SK-N-SH (cell line): ENCODE results near the gene SOCS2. TPM values are rescaled to one million over a fixed set of nuclear protein-coding genes. Genes with fewer than 3 reads are reported as not detected.
A peak's percentile ranks its signal among the peaks of the same experiment; 100 is the strongest.

ENCODE experiments used
- CTCF ChIA-PET: fragments of 300-600, 350-600 bp; formaldehyde crosslinking; extraction: SDS; loops from one replicate; lab custom pipeline; 2021; lab: Yijun Ruan, JAX
- POLR2A ChIA-PET: fragments of 350-600 bp; sonication (Branson Sonifier 250); formaldehyde crosslinking; extraction: SDS; loops from one replicate; lab custom pipeline; 2020; ENCODE audit warnings: antibody characterized with exemption, inconsistent platforms; lab: Yijun Ruan, JAX
- DNase-seq: peaks from one replicate; pipeline ENCODE4 v3.0.0; 2012
- H2AFZ ChIP-seq: fragments of 200-600 bp; sonication (generic); 2 replicates; pipeline ENCODE4 v1.8.1; 2016; ENCODE audit warnings: antibody characterized with exemption, mild to moderate bottlenecking, low read depth
- H3F3A ChIP-seq: fragments of 200-600 bp; sonication (generic); replicated peaks from 2 replicates; pipeline ENCODE3; 2016; ENCODE audit warnings: antibody characterized with exemption, mild to moderate bottlenecking; ENCODE audit not compliant: insufficient read depth
- H3K27ac ChIP-seq, 2 experiments: fragments of 200-500 bp in 1 of 2; fragments of 200-600 bp in 1 of 2; sonication (Bioruptor generic) in 1 of 2; sonication (generic), shearing (Covaris generic) in 1 of 2; 2 replicates each; pipeline versions ENCODE4 v1.5.1 to v1.6.1; 2014 to 2016; ENCODE audit warnings: low read depth in 2 of 2, inconsistent platforms in 1 of 2, low read length in 1 of 2, mild to moderate bottlenecking in 1 of 2, mixed read lengths in 1 of 2
- H3K27me3 ChIP-seq: fragments of 200-600 bp; sonication (generic), shearing (Covaris generic); 2 replicates; pipeline ENCODE4 v1.6.1; 2016; ENCODE audit warnings: mixed run types; ENCODE audit not compliant: insufficient read depth
- H3K36me3 ChIP-seq, 2 experiments: fragments of 200-500 bp in 1 of 2; fragments of 200-600 bp in 1 of 2; sonication (Bioruptor generic) in 1 of 2; sonication (generic) in 1 of 2; replicated peaks in 1 of 2; 2 replicates each; pipeline versions ENCODE3 to v1.5.1; 2014 to 2016; ENCODE audit warnings: low read length in 1 of 2, mild to moderate bottlenecking in 1 of 2; ENCODE audit not compliant: insufficient read depth in 2 of 2, control insufficient read depth in 1 of 2
- H3K4me1 ChIP-seq, 2 experiments: fragments of 200-500 bp in 1 of 2; fragments of 200-600 bp in 1 of 2; sonication (Bioruptor generic) in 1 of 2; sonication (generic), shearing (Covaris generic) in 1 of 2; 2 replicates each; pipeline versions ENCODE4 v1.5.1 to v1.6.1; 2014 to 2016; ENCODE audit warnings: low read depth in 1 of 2, low read length in 1 of 2, mixed run types in 1 of 2; ENCODE audit not compliant: insufficient read depth in 2 of 2, control insufficient read depth in 1 of 2
- H3K4me2 ChIP-seq: fragments of 200-600 bp; sonication (generic), shearing (Covaris generic); 2 replicates; pipeline ENCODE4 v1.6.1; 2017; ENCODE audit warnings: mixed run types
- H3K4me3 ChIP-seq, 2 experiments: fragments of 200-500 bp in 1 of 2; fragments of 200-600 bp in 1 of 2; sonication (Bioruptor generic) in 1 of 2; sonication (generic), shearing (Covaris generic) in 1 of 2; 2 replicates each; pipeline versions ENCODE4 v1.5.1 to v1.8.1; 2014 to 2016; ENCODE audit warnings: low read depth in 2 of 2, inconsistent platforms in 1 of 2, low read length in 1 of 2, mild to moderate bottlenecking in 1 of 2, mixed read lengths in 1 of 2, moderate library complexity in 1 of 2
- H3K79me2 ChIP-seq: fragments of 200-600 bp; sonication (generic); 2 replicates; pipeline ENCODE4 v1.8.1; 2017; ENCODE audit warnings: mild to moderate bottlenecking; ENCODE audit not compliant: insufficient read depth
- H3K9ac ChIP-seq: fragments of 200-600 bp; sonication (generic); 2 replicates; pipeline ENCODE4 v1.6.1; 2017; ENCODE audit warnings: mixed run types
- H3K9me2 ChIP-seq: fragments of 200-600 bp; sonication (generic); 2 replicates; pipeline ENCODE4 v1.6.1; 2017; ENCODE audit warnings: mixed run types
- H3K9me3 ChIP-seq: fragments of 200-600 bp; sonication (generic); 2 replicates; pipeline ENCODE4 v1.6.1; 2017; ENCODE audit warnings: mixed run types, mild to moderate bottlenecking, moderate library complexity
- H4K20me1 ChIP-seq: fragments of 200-600 bp; sonication (generic); 2 replicates; pipeline ENCODE4 v1.6.1; 2017; ENCODE audit warnings: mild to moderate bottlenecking, mixed run types; ENCODE audit not compliant: insufficient read depth
- EP300 ChIP-seq, 2 experiments: IDR thresholded peaks; 2 replicates each; pipeline versions ENCODE4 v1.4.0 to v1.6.1; 2012; ENCODE audit warnings: borderline replicate concordance in 1 of 2, low read depth in 1 of 2, low read length in 1 of 2
- FOSL2 ChIP-seq: IDR thresholded peaks from 2 replicates; pipeline ENCODE4 v1.4.0; 2012; ENCODE audit warnings: low read depth, mild to moderate bottlenecking, moderate library complexity, borderline replicate concordance
- GATA2 ChIP-seq: sonication (generic); formaldehyde crosslinking; IDR thresholded peaks from 2 replicates; pipeline ENCODE4 v1.5.0; 2020; ENCODE audit warnings: mild to moderate bottlenecking, missing genetic modification reagents
- JUND ChIP-seq: IDR thresholded peaks from 2 replicates; pipeline ENCODE4 v1.4.0; 2012
- MEF2A ChIP-seq: IDR thresholded peaks from 2 replicates; pipeline ENCODE4 v1.4.0; 2012; ENCODE audit warnings: low read depth, borderline replicate concordance
- NFIC ChIP-seq: IDR thresholded peaks from 2 replicates; pipeline ENCODE4 v1.4.0; 2012; ENCODE audit warnings: borderline replicate concordance
- NRF1 ChIP-seq: IDR thresholded peaks from 2 replicates; pipeline ENCODE4 v1.6.1; 2012; ENCODE audit warnings: low read depth, mild to moderate bottlenecking, low read length
- PBX3 ChIP-seq: IDR thresholded peaks from 2 replicates; pipeline ENCODE4; 2012
- POLR2AphosphoS5 ChIP-seq: IDR thresholded peaks from 2 replicates; pipeline ENCODE4 v1.6.1; 2012; ENCODE audit warnings: low read depth, low read length
- RXRA ChIP-seq: IDR thresholded peaks from 2 replicates; pipeline ENCODE4 v1.4.0; 2012; ENCODE audit warnings: low read depth, mild to moderate bottlenecking, borderline replicate concordance
- SIN3A ChIP-seq: IDR thresholded peaks from 2 replicates; pipeline ENCODE4 v1.6.1; 2012; ENCODE audit warnings: low read depth, mild to moderate bottlenecking, low read length, moderate library complexity, borderline replicate concordance
- SMC3 ChIP-seq: IDR thresholded peaks from 2 replicates; pipeline ENCODE4 v1.6.1; 2012; ENCODE audit warnings: low read depth, low read length, improper control_type of control experiment
- TCF12 ChIP-seq: IDR thresholded peaks from 2 replicates; pipeline ENCODE4 v1.4.0; 2012
- TEAD4 ChIP-seq: IDR thresholded peaks from 2 replicates; pipeline ENCODE4 v1.4.0; 2012; ENCODE audit warnings: mild to moderate bottlenecking, borderline replicate concordance; ENCODE audit not compliant: insufficient read depth
- YY1 ChIP-seq: IDR thresholded peaks from 2 replicates; pipeline ENCODE4 v1.4.0; 2012; ENCODE audit warnings: low read depth, mild to moderate bottlenecking
- WGBS: methylation state at CpG from one replicate; pipeline ENCODE4 v1.1.6; 2017; ENCODE audit warnings: low lambda C conversion rate; 5-methylcytosine and 5-hydroxymethylcytosine counted together
- polyA plus RNA-seq, 3 experiments: library from polyadenylated mRNA; depleted of rRNA; stranded (reverse); fragments of >200 nt; gene quantifications; 2 replicates each; pipeline ENCODE4 v1.2.3, GENCODE V29; 2012
- TF ChIP-seq, protein P1 (sequence below): IDR thresholded peaks from 2 replicates; pipeline ENCODE4 v1.4.0; 2012; ENCODE audit warnings: low read depth, borderline replicate concordance
- TF ChIP-seq, protein P2 (sequence below): IDR thresholded peaks from 2 replicates; pipeline ENCODE4 v1.6.1; 2012; ENCODE audit warnings: mild to moderate bottlenecking, low read depth, low read length, moderate library complexity

The SOCS2 gene
- polyA plus RNA-seq, 1 of the 3 experiments (the other 2 are of a cell fraction) = 24.1 TPM

DNA sequence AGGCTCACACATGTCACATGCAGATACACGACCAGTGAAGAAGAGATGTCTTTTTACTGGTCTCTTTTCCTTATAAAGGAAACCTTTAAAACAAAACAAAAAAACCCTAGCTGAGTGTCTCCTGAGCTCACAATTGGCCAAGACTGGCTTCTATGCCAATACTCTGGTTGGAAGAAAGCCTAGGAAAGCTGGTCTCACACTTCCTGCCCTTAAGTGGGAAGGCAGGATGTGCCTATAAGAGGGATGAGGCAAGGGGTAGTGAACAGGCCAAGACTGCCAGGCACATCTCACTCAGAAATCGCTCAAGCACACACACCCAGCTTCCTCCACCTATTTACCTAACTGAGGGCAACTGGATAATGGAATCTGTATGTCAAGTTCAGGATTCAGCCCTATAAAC is 50.0 kb downstream of the SOCS2 start:
- CTCF ChIA-PET = interaction anchor here (1.4 kb wide), 1 partner anchor 8 kb away, joined by 3 read pairs; no protein-coding TSS in a partner anchor
- H3K4me2 ChIP-seq = 0 out of 2 replicates have a peak overlapping the region, but pooled peaks have one; percentile 31
- H3K9ac ChIP-seq = no peak overlapping the region
- H2AFZ ChIP-seq = peak overlapping the region; percentile 40; the same call in 1 of the 2 replicates
- no peaks in the 10 kb centered on the region for H4K20me1 ChIP-seq
- no peak overlapping the region for H3K4me3 ChIP-seq
- WGBS = 88% methylated on average over 2 of the region's 2 CpGs
- H3K27ac ChIP-seq = peak overlapping the region in 1 of 2 experiments; percentile 68; a peak in 2 of 4 replicates
- no peaks in the 10 kb centered on the region for H3K36me3 ChIP-seq
- POLR2A ChIA-PET = no interaction called here
- H3F3A ChIP-seq = peaks cover 26% of the 10 kb centered on the region
- H3K4me1 ChIP-seq = peaks cover 0 to 20% of the 10 kb centered on the region in 2 experiments; a peak in 2 of 4 replicates
- H3K9me3 ChIP-seq = no peaks in the 10 kb centered on the region
- H3K79me2 ChIP-seq = no peaks in the 10 kb centered on the region
- TF ChIP-seq SMC3 (no peak), JUND (no peak), TCF12 (no peak), NFIC (no peak), YY1 (no peak)
- no peaks in the 10 kb centered on the region for H3K27me3 ChIP-seq
- H3K9me2 ChIP-seq = no peaks in the 10 kb centered on the region
- DNase-seq = no peak

DNA sequence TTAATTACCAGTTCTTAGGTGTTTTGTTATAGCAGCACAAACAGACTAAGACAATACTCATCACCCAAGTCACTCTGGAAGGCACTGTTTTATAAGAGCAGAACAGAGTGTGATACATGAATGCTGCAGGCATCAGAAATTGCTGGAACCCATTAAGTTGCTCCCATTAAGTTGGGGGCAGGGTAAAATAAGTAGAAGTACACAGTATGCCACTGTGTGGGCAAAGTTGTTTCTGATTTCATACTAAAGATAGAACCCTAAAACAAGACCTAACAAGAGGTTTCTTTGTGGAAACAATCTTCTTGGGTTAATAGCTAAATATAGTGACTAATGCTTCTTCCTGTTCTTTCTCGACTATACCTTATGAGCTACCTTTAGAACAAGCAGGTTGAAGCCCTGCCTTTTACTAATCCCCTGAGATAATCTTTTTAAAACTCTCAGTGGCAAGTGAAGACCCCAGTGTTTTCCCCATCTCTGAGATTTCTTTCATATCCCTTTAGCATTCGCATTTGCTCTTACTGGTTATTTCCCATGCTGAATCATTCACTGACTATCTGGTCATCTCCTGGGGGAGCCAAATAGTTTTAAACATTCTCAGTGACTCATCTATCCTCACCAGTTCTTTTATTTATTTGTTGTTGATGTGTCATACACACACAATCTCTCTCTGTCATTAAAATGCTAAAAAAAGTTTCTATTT is 52.3 kb downstream of the SOCS2 start:
- CTCF ChIA-PET = no interaction called here
- Histone ChIP-seq H3K4me2 (peak overlapping the region; percentile 9; the same call in 1 of the 2 replicates), H3K79me2 (no peaks in the 10 kb centered on the region), H3K4me1 (peaks cover 0 to 20% of the 10 kb centered on the region in 2 experiments; a peak in 2 of 4 replicates), H3K9me2 (no peaks in the 10 kb centered on the region), H3K9me3 (no peaks in the 10 kb centered on the region), H3K27me3 (no peaks in the 10 kb centered on the region), H3K36me3 (no peaks in the 10 kb centered on the region), H3F3A (peaks cover 26% of the 10 kb centered on the region), H4K20me1 (no peaks in the 10 kb centered on the region), H3K27ac (peak overlapping the region; percentile 48 to 98; a peak in 3 of 4 replicates), H3K4me3 (no peak overlapping the region; a peak in 1 of 4 replicates), H2AFZ (no peak overlapping the region), H3K9ac (peak overlapping the region; percentile 50)
- POLR2A ChIA-PET = no interaction called here
- DNase-seq = no peak
- TF ChIP-seq, protein P1, sequence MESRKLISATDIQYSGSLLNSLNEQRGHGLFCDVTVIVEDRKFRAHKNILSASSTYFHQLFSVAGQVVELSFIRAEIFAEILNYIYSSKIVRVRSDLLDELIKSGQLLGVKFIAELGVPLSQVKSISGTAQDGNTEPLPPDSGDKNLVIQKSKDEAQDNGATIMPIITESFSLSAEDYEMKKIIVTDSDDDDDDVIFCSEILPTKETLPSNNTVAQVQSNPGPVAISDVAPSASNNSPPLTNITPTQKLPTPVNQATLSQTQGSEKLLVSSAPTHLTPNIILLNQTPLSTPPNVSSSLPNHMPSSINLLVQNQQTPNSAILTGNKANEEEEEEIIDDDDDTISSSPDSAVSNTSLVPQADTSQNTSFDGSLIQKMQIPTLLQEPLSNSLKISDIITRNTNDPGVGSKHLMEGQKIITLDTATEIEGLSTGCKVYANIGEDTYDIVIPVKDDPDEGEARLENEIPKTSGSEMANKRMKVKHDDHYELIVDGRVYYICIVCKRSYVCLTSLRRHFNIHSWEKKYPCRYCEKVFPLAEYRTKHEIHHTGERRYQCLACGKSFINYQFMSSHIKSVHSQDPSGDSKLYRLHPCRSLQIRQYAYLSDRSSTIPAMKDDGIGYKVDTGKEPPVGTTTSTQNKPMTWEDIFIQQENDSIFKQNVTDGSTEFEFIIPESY = 0 out of 2 replicates have a peak, but pooled peaks have one; percentile 53
- peak; percentile 97 for TF ChIP-seq FOSL2
- peak; percentile 87 for TF ChIP-seq MEF2A
- TF ChIP-seq PBX3 = peak; percentile 82
- TF ChIP-seq, protein P2, sequence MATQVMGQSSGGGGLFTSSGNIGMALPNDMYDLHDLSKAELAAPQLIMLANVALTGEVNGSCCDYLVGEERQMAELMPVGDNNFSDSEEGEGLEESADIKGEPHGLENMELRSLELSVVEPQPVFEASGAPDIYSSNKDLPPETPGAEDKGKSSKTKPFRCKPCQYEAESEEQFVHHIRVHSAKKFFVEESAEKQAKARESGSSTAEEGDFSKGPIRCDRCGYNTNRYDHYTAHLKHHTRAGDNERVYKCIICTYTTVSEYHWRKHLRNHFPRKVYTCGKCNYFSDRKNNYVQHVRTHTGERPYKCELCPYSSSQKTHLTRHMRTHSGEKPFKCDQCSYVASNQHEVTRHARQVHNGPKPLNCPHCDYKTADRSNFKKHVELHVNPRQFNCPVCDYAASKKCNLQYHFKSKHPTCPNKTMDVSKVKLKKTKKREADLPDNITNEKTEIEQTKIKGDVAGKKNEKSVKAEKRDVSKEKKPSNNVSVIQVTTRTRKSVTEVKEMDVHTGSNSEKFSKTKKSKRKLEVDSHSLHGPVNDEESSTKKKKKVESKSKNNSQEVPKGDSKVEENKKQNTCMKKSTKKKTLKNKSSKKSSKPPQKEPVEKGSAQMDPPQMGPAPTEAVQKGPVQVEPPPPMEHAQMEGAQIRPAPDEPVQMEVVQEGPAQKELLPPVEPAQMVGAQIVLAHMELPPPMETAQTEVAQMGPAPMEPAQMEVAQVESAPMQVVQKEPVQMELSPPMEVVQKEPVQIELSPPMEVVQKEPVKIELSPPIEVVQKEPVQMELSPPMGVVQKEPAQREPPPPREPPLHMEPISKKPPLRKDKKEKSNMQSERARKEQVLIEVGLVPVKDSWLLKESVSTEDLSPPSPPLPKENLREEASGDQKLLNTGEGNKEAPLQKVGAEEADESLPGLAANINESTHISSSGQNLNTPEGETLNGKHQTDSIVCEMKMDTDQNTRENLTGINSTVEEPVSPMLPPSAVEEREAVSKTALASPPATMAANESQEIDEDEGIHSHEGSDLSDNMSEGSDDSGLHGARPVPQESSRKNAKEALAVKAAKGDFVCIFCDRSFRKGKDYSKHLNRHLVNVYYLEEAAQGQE = no peak
- TF ChIP-seq NRF1 = no peak
- TF ChIP-seq GATA2 (CRISPR knock-in tag) = no peak
- peak; percentile 85; the same call in 1 of the 2 replicates for TF ChIP-seq TEAD4
- TF ChIP-seq NFIC = peak; percentile 84
- TF ChIP-seq EP300 (IDR thresholded peaks at IDR 0.05; ENCODE audit: borderline replicate concordance in 1 of 2, low read depth in 1 of 2, low read length in 1 of 2) = peak in 1 of 2 experiments; percentile 88; a peak in 2 of 4 replicates
- TF ChIP-seq TCF12 = peak; percentile 84
- peak; percentile 57; the same call in 1 of the 2 replicates for TF ChIP-seq RXRA
- no peak for TF ChIP-seq SMC3
- TF ChIP-seq POLR2AphosphoS5 = peak; percentile 60; the same call in 1 of the 2 replicates
- no peak for TF ChIP-seq SIN3A
- peak; percentile 98 for TF ChIP-seq JUND
- WGBS = 1% methylated on average over 2 of the region's 2 CpGs
